H9 (cell line): ENCODE measurements around the gene ANKS1B. TPM values are rescaled to one million over a fixed set of nuclear protein-coding genes. Genes with fewer than 3 reads are reported as not detected.
A peak's percentile ranks its signal among the peaks of the same experiment; 100 is the strongest.

Source experiments
- DNase-seq: peaks from one replicate; pipeline ENCODE4 v3.0.0-alpha.2; 2017
- H2AFZ ChIP-seq: one replicate; pipeline ENCODE4 v1.6.1; 2013; ENCODE audit warnings: mild to moderate bottlenecking, low read length, control low read depth, moderate library complexity
- H2AK5ac ChIP-seq: 2 replicates; pipeline ENCODE4 v1.6.1; 2013; ENCODE audit warnings: low read length, control low read depth, mixed read lengths; ENCODE audit not compliant: insufficient read length
- H2BK120ac ChIP-seq: one replicate; pipeline ENCODE4 v1.6.1; 2013; ENCODE audit warnings: low read depth, mild to moderate bottlenecking, low read length, control low read depth, inconsistent platforms; ENCODE audit not compliant: poor library complexity, severe bottlenecking
- H2BK12ac ChIP-seq: 2 replicates; pipeline ENCODE4 v1.6.1; 2013; ENCODE audit warnings: low read length, control low read depth, mixed read lengths, low read depth; ENCODE audit not compliant: insufficient read length
- H2BK15ac ChIP-seq: 2 replicates; pipeline ENCODE4 v1.6.1; 2013; ENCODE audit warnings: low read depth, low read length, control low read depth
- H2BK20ac ChIP-seq: one replicate; pipeline ENCODE4 v1.6.1; 2013; ENCODE audit warnings: low read depth, mild to moderate bottlenecking, low read length, control low read depth, inconsistent platforms; ENCODE audit not compliant: poor library complexity, severe bottlenecking
- H2BK5ac ChIP-seq: 2 replicates; pipeline ENCODE4 v1.6.1; 2013; ENCODE audit warnings: low read length, control low read depth, mixed read lengths; ENCODE audit not compliant: insufficient read length
- H3K14ac ChIP-seq: 2 replicates; pipeline ENCODE4 v1.6.1; 2013; ENCODE audit warnings: low read length, control low read depth; ENCODE audit not compliant: insufficient read depth
- H3K18ac ChIP-seq: 2 replicates; pipeline ENCODE4 v1.6.1; 2013; ENCODE audit warnings: low read depth, mild to moderate bottlenecking, mixed read lengths, low read length, control low read depth; ENCODE audit not compliant: insufficient read length
- H3K23ac ChIP-seq: 2 replicates; pipeline ENCODE4 v1.6.1; 2013; ENCODE audit warnings: low read length, control low read depth, mixed read lengths, low read depth; ENCODE audit not compliant: insufficient read length
- H3K23me2 ChIP-seq: 2 replicates; pipeline ENCODE4 v1.6.1; 2013; ENCODE audit warnings: low read depth, mild to moderate bottlenecking, mixed read lengths, low read length, control low read depth; ENCODE audit not compliant: insufficient read length, poor library complexity, severe bottlenecking
- H3K27ac ChIP-seq: 2 replicates; pipeline ENCODE4 v1.5.1; 2013; ENCODE audit warnings: low read length, control low read depth, mixed read lengths, low read depth; ENCODE audit not compliant: insufficient read length
- H3K27me3 ChIP-seq: 2 replicates; pipeline ENCODE4 v1.6.1; 2013; ENCODE audit warnings: low read length, control low read depth, inconsistent platforms; ENCODE audit not compliant: insufficient read depth
- H3K4ac ChIP-seq: 2 replicates; pipeline ENCODE4 v1.6.1; 2013; ENCODE audit warnings: low read depth, mild to moderate bottlenecking, control low read depth, inconsistent platforms, low read length, moderate library complexity
- H3K4me1 ChIP-seq: 2 replicates; pipeline ENCODE4 v1.6.1; 2013; ENCODE audit warnings: low read length, control low read depth, inconsistent platforms; ENCODE audit not compliant: insufficient read depth
- H3K4me2 ChIP-seq: 2 replicates; pipeline ENCODE4 v1.6.1; 2013; ENCODE audit warnings: low read length, control low read depth, mixed read lengths; ENCODE audit not compliant: insufficient read length, insufficient read depth
- H3K56ac ChIP-seq: 2 replicates; pipeline ENCODE4 v1.6.1; 2013; ENCODE audit warnings: low read depth, mild to moderate bottlenecking, mixed read lengths, low read length, control low read depth; ENCODE audit not compliant: insufficient read length
- H3K79me1 ChIP-seq: 2 replicates; pipeline ENCODE4 v1.6.1; 2013; ENCODE audit warnings: low read depth, mild to moderate bottlenecking, moderate library complexity, low read length, control low read depth, inconsistent platforms; ENCODE audit not compliant: insufficient read depth, poor library complexity, severe bottlenecking
- H3K79me2 ChIP-seq: 2 replicates; pipeline ENCODE4 v1.6.1; 2013; ENCODE audit warnings: low read length, control low read depth, inconsistent platforms; ENCODE audit not compliant: insufficient read depth
- H3K9ac ChIP-seq: 2 replicates; pipeline ENCODE4 v1.6.1; 2013; ENCODE audit warnings: low read length, control low read depth, mixed read lengths; ENCODE audit not compliant: insufficient read length; ENCODE audit errors: extremely low read depth
- H3K9me3 ChIP-seq: one replicate; pipeline ENCODE4 v1.6.1; 2013; ENCODE audit warnings: low read depth, low read length, inconsistent platforms; ENCODE audit not compliant: control insufficient read depth
- H3T11ph ChIP-seq: one replicate; pipeline ENCODE4 v1.6.1; 2013; ENCODE audit warnings: mild to moderate bottlenecking, low read length, control low read depth, inconsistent platforms
- H4K20me1 ChIP-seq: one replicate; pipeline ENCODE4 v1.6.1; 2013; ENCODE audit not compliant: control insufficient read depth, insufficient read length, insufficient read depth
- H4K5ac ChIP-seq: 2 replicates; pipeline ENCODE4 v1.6.1; 2013; ENCODE audit warnings: low read depth, mild to moderate bottlenecking, mixed read lengths, low read length, control low read depth; ENCODE audit not compliant: insufficient read length
- H4K8ac ChIP-seq: replicated peaks from 2 replicates; pipeline ENCODE4 v1.6.1; 2013; ENCODE audit warnings: low read length, control low read depth, mixed read lengths, low read depth; ENCODE audit not compliant: insufficient read length
- H4K91ac ChIP-seq: 2 replicates; pipeline ENCODE4 v1.6.1; 2013; ENCODE audit warnings: low read depth, mild to moderate bottlenecking, moderate library complexity, mixed read lengths, low read length, control low read depth; ENCODE audit not compliant: insufficient read length
- H3K27ac Mint-ChIP-seq, 3 experiments: 2 replicates in 2 of 3; 3 replicates in 1 of 3; pipeline ENCODE4 v1.8.0; 2020 to 2021; ENCODE audit warnings: mixed read lengths in 3 of 3, mild to moderate bottlenecking in 1 of 3, moderate library complexity in 1 of 3
- H3K27me3 Mint-ChIP-seq: 2 replicates; pipeline ENCODE4 v1.8.0; 2021; ENCODE audit warnings: low read depth, mild to moderate bottlenecking, moderate library complexity, mixed read lengths
- H3K36me3 Mint-ChIP-seq, 3 experiments: 2 replicates in 2 of 3; 3 replicates in 1 of 3; pipeline ENCODE4 v1.8.0; 2020 to 2021; ENCODE audit warnings: low read depth in 3 of 3, mixed read lengths in 3 of 3; ENCODE audit not compliant: insufficient read depth in 1 of 3
- H3K4me1 Mint-ChIP-seq, 2 experiments: 2 replicates each; pipeline ENCODE4 v1.8.0; 2020; ENCODE audit warnings: mixed read lengths in 2 of 2
- H3K4me3 Mint-ChIP-seq, 2 experiments: 2 replicates in 1 of 2; 3 replicates in 1 of 2; pipeline ENCODE4 v1.8.0; 2020 to 2021; ENCODE audit warnings: mild to moderate bottlenecking in 2 of 2, mixed read lengths in 2 of 2, moderate library complexity in 1 of 2
- H3K9me3 Mint-ChIP-seq, 2 experiments: 2 replicates in 1 of 2; 3 replicates in 1 of 2; pipeline ENCODE4 v1.8.0; 2020; ENCODE audit warnings: mild to moderate bottlenecking in 2 of 2, mixed read lengths in 2 of 2, moderate library complexity in 1 of 2
- WGBS: extraction: QIAGEN DNeasy Blood & Tissue Kit; methylation state at CpG from one replicate; pipeline ENCODE4 v1.1.7; 2013; ENCODE audit warnings: missing lambda C conversion rate, low lambda C conversion rate, mixed read lengths; ENCODE audit not compliant: insufficient read length; ENCODE audit errors: extremely low coverage; 5-methylcytosine and 5-hydroxymethylcytosine counted together
- total RNA-seq: library from RNA; stranded (reverse); gene quantifications from 2 replicates; pipeline ENCODE4 v1.2.1, GENCODE V29; 2021
- TF ChIP-seq, protein P1 (sequence below): fragments of 200-600 bp; sonication (generic); conservative IDR thresholded peaks from 3 replicates; pipeline ENCODE4 v1.8.0; 2021; ENCODE audit warnings: antibody characterized with exemption, mild to moderate bottlenecking

Gene ANKS1B
- total RNA-seq, 1 experiment from 2014 or later, result 4.1 TPM

DNA sequence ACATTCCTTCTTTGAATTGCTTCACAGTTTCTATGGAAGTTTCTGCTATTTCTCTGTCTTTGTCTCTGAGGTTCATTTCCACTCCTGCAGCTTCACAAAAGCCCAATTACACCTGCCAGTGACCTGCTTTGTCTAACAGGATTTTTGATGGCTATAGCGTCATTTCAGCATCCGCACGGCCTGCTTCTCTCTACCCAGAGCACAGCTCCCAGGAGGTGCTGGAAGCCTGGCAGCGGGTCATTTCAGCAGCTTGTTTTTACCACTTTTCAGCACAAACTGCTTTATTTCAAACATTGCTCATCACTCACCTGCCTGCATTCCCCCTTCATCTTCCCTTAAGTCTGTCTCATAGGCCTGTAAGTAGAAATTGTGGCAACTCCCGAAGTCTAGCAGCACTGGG is 771.7 kb downstream of the ANKS1B start:
- Histone ChIP-seq H3K18ac (no peak overlapping the region), H3K4me2 (no peak overlapping the region), H3K23ac (no peak overlapping the region), H3K4me1 (no peaks in the 10 kb centered on the region), H4K91ac (no peak overlapping the region), H3T11ph (no peak overlapping the region), H2BK5ac (no peak overlapping the region), H3K79me1 (no peaks in the 10 kb centered on the region), H2BK15ac (no peak overlapping the region), H2BK120ac (no peak overlapping the region), H2BK12ac (no peak overlapping the region), H3K23me2 (no peaks in the 10 kb centered on the region), H2AK5ac (no peak overlapping the region), H4K8ac (no peak overlapping the region), H2BK20ac (no peak overlapping the region), H3K27ac (no peak overlapping the region), H3K9me3 (peaks cover 11% of the 10 kb centered on the region), H3K14ac (no peak overlapping the region), H3K4ac (no peak overlapping the region), H4K5ac (no peak overlapping the region), H2AFZ (no peak overlapping the region), H3K27me3 (no peaks in the 10 kb centered on the region), H4K20me1 (no peaks in the 10 kb centered on the region), H3K9ac (no peak overlapping the region), H3K56ac (no peak overlapping the region), H3K79me2 (no peaks in the 10 kb centered on the region)
- DNase-seq, result no peak
- WGBS, result no CpG with 5 or more reads among the region's 5 CpGs
- H3K27ac Mint-ChIP-seq, result 0 out of 7 replicates have a peak overlapping the region, but pooled peaks of 1 of the 3 experiments have one; percentile 36
- peaks cover 39 to 48% of the 10 kb centered on the region in 2 experiments for H3K9me3 Mint-ChIP-seq
- no peaks in the 10 kb centered on the region for H3K27me3 Mint-ChIP-seq
- TF ChIP-seq, protein P1, sequence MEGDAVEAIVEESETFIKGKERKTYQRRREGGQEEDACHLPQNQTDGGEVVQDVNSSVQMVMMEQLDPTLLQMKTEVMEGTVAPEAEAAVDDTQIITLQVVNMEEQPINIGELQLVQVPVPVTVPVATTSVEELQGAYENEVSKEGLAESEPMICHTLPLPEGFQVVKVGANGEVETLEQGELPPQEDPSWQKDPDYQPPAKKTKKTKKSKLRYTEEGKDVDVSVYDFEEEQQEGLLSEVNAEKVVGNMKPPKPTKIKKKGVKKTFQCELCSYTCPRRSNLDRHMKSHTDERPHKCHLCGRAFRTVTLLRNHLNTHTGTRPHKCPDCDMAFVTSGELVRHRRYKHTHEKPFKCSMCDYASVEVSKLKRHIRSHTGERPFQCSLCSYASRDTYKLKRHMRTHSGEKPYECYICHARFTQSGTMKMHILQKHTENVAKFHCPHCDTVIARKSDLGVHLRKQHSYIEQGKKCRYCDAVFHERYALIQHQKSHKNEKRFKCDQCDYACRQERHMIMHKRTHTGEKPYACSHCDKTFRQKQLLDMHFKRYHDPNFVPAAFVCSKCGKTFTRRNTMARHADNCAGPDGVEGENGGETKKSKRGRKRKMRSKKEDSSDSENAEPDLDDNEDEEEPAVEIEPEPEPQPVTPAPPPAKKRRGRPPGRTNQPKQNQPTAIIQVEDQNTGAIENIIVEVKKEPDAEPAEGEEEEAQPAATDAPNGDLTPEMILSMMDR, result no peak
- no peaks in the 10 kb centered on the region for H3K4me1 Mint-ChIP-seq
- no peak overlapping the region for H3K4me3 Mint-ChIP-seq
- H3K36me3 Mint-ChIP-seq, result peaks cover 24 to 47% (median 29%) of the 10 kb centered on the region in 3 experiments
